Measurements from ENCODE around the gene PEX11G. TPM values are rescaled to one million over a fixed set of nuclear protein-coding genes. Genes with fewer than 3 reads are reported as not detected.

Gene PEX11G
- total RNA-seq, 1 donor from 2014 or later: 2.9 TPM

DNA sequence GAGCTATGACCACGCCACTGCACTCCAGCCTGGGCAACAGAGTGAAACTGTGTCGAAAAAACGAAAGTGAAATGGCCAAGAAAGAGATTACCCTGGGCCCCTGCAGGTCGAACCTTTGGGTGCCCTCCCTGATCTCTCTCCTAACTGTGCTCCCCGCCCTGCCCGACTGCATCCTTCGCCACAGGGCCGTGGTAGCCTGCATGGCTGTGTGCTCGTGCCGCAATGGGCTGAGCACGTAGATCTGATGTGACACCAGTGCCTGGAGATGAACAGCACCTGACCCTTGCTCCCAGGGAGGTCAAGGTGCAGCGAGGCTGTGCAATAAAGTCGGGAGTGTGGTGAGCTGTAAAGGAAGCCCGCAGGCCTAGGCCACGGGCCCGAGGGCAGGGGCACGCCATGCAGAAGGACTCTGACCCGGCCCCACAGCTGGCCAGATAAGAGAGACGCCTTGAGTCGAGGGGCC, 60.2 kb downstream of the PEX11G start:
- DNase-seq: no peak

DNA sequence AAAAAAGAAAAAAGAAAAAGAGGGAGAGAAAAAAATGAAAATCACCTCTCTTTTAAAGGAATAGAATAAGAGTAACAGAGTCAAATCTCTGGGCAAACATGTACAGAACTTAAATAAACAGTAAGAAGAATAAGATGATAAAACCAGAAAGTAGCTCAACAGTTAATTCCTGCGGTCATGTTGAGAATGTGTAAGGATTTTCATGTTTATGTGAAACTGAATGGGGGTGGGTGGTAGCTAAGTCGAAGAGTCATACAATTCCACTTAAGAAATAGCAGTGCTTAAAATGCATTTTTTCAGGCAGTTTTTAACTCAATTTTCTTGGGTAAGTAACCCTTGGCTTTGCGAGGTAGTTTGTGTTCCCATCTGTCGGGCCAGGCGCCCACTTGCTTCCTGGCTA, 60.9 kb downstream of the PEX11G start:
- no peak for DNase-seq

DNA sequence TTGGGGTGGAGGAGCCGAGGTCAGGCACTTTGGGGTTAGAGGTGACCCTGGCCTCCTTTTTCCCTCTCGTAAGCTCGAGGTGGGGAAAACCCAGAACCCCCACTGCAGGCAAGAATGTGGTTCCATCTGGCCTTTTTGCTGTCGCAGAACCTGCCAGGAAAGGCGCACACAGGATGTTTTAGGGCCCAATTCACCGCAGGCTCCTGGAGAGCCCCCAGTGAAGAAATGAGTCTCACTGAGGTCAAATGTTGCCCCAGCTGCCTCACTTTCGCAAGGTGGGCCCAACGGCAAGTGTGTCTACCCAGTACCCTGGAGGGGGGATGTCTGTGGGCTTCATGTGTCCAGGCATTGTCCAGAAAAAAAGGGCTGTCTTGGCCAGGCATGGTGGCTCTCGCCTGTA, 61.8 kb downstream of the PEX11G start:
- no peak for DNase-seq

Other genes starting within 250 kb of the PEX11G start
- 41.7 and 76.2 TPM in 2 replicates for gene INSR, start 194.6 kb downstream of the PEX11G start, total RNA-seq
- gene ARHGEF18, start 140.1 kb downstream of the PEX11G start, total RNA-seq: 37.8 and 45.3 TPM in 2 replicates
- 20.9 and 36.6 TPM in 2 replicates for gene ZNF358, start 27.1 kb upstream of the PEX11G start, total RNA-seq
- gene MCOLN1, start 33.6 kb upstream of the PEX11G start, total RNA-seq: 2.7 and 3.7 TPM in 2 replicates
- 107 and 192 TPM in 2 replicates for gene PNPLA6, start 46.7 kb upstream of the PEX11G start, total RNA-seq
- under 0.01 and 0.19 TPM in 2 replicates for gene CAMSAP3, start 106.8 kb upstream of the PEX11G start, total RNA-seq
- gene XAB2, start 140.5 kb upstream of the PEX11G start, total RNA-seq: 25.2 and 52.9 TPM in 2 replicates
- gene PET100, start 140.8 kb upstream of the PEX11G start, total RNA-seq: 12.7 and 24.7 TPM in 2 replicates
- not detected in 2 replicates for gene PCP2, start 144.7 kb upstream of the PEX11G start, total RNA-seq
- gene STXBP2, start 148.1 kb upstream of the PEX11G start, total RNA-seq: 30.8 and 67.1 TPM in 2 replicates
- not detected in 2 replicates for gene RETN, start 180.0 kb upstream of the PEX11G start, total RNA-seq
- gene MCEMP1, start 188.1 kb upstream of the PEX11G start, total RNA-seq: not detected in 2 replicates
- gene TRAPPC5, start 191.8 kb upstream of the PEX11G start, total RNA-seq: 69.9 and 97.4 TPM in 2 replicates
- gene FCER2, start 213.1 kb upstream of the PEX11G start, total RNA-seq: not detected in 2 replicates
- not detected in 2 replicates for gene CLEC4G, start 243.1 kb upstream of the PEX11G start, total RNA-seq

All from dermis blood vessel endothelial cell (primary cell).